ENCODE results near the gene RAI14. TPM values are rescaled to one million over a fixed set of nuclear protein-coding genes. Genes with fewer than 3 reads are reported as not detected.
"Not testable (repeated sequence)": the region's sequence is repeated elsewhere in the genome, so short reads cannot be mapped to it uniquely, and the experiment has no call there.

Gene RAI14
- total RNA-seq, 1 experiment from 2014 or later: 57.3 TPM

GRCh38 chr5:34697308-34698108 lies 41.4 kb downstream of the RAI14 start:
- DNase-seq (ENCODE audit: low read depth): no peak

- DNase-seq (ENCODE audit: low read depth): no peak
Measured at GRCh38 chr5:34698109-34698419, 41.9 kb downstream of the RAI14 start.

GRCh38 chr5:34698754-34699153 lies 42.6 kb downstream of the RAI14 start:
- DNase-seq (ENCODE audit: low read depth): no peak

- DNase-seq (ENCODE audit: low read depth): no peak
Measured at GRCh38 chr5:34699155-34700077, 43.3 kb downstream of the RAI14 start.

GRCh38 chr5:34700078-34700452 lies 43.9 kb downstream of the RAI14 start:
- DNase-seq (ENCODE audit: low read depth): no peak

- DNase-seq (ENCODE audit: low read depth): not testable (repeated sequence)
Measured at GRCh38 chr5:34701442-34701841, 45.3 kb downstream of the RAI14 start.

GRCh38 chr5:34703767-34704713 lies 47.9 kb downstream of the RAI14 start:
- DNase-seq (ENCODE audit: low read depth): no peak

GRCh38 chr5:34706084-34706483 lies 50.0 kb downstream of the RAI14 start:
- DNase-seq (ENCODE audit: low read depth): no peak

GRCh38 chr5:34707451-34708107 lies 51.5 kb downstream of the RAI14 start:
- DNase-seq (ENCODE audit: low read depth): no peak

- DNase-seq (ENCODE audit: low read depth): no peak
Measured at GRCh38 chr5:34708777-34709176, 52.6 kb downstream of the RAI14 start.

GRCh38 chr5:34709861-34710673 lies 53.9 kb downstream of the RAI14 start:
- peak; percentile 80 for DNase-seq (ENCODE audit: low read depth)

GRCh38 chr5:34712565-34712964 lies 56.4 kb downstream of the RAI14 start:
- no peak for DNase-seq (ENCODE audit: low read depth)

- DNase-seq (ENCODE audit: low read depth): no peak
Measured at GRCh38 chr5:34715711-34716110, 59.6 kb downstream of the RAI14 start.

- no peak for DNase-seq (ENCODE audit: low read depth)
Measured at GRCh38 chr5:34716986-34717385, 60.9 kb downstream of the RAI14 start.

- DNase-seq (ENCODE audit: low read depth): peak; percentile 99
Measured at GRCh38 chr5:34717426-34718327, 61.5 kb downstream of the RAI14 start.

- peak; percentile 53 for DNase-seq (ENCODE audit: low read depth)
Measured at GRCh38 chr5:34718516-34718915, 62.4 kb downstream of the RAI14 start.

GRCh38 chr5:34719029-34719428 lies 62.9 kb downstream of the RAI14 start:
- no peak for DNase-seq (ENCODE audit: low read depth)

GRCh38 chr5:34721327-34721726 lies 65.2 kb downstream of the RAI14 start:
- no peak for DNase-seq (ENCODE audit: low read depth)

GRCh38 chr5:34722183-34722582 lies 66.1 kb downstream of the RAI14 start:
- no peak for DNase-seq (ENCODE audit: low read depth)
